Renal cortical epithelial cell (primary cell): Measurements from ENCODE around the gene TMEM225. TPM values are rescaled to one million over a fixed set of nuclear protein-coding genes. Genes with fewer than 3 reads are reported as not detected.

Experiments used
- total RNA-seq: library from RNA; depleted of rRNA; stranded (reverse); fragments of >200 nt; gene quantifications from 2 replicates; pipeline ENCODE4 v1.2.3, GENCODE V29; 2014

TMEM225 gene
- total RNA-seq, 1 donor from 2014 or later: not detected

Other genes with a start within 250 kb of the TMEM225 start
- gene SCN3B, start 231.0 kb downstream of the TMEM225 start, total RNA-seq: 0.20 and 0.35 TPM in 2 replicates
- gene ZNF202, start 144.0 kb downstream of the TMEM225 start, total RNA-seq: 3.1 and 7.8 TPM in 2 replicates
- gene OR6X1, start 131.2 kb downstream of the TMEM225 start, total RNA-seq: not detected in 2 replicates
- gene OR6M1, start 79.3 kb downstream of the TMEM225 start, total RNA-seq: not detected in 2 replicates
- not detected in 2 replicates for gene OR8D4, start 16.5 kb upstream of the TMEM225 start, total RNA-seq
- not detected in 2 replicates for gene OR4D5, start 53.9 kb upstream of the TMEM225 start, total RNA-seq
- not detected in 2 replicates for gene OR6T1, start 58.2 kb upstream of the TMEM225 start, total RNA-seq
- gene OR10S1, start 92.1 kb upstream of the TMEM225 start, total RNA-seq: not detected in 2 replicates
- gene OR10G6, start 109.5 kb upstream of the TMEM225 start, total RNA-seq: not detected in 2 replicates
- not detected in 2 replicates for gene OR10G4, start 127.3 kb upstream of the TMEM225 start, total RNA-seq
- gene OR10G9, start 137.3 kb upstream of the TMEM225 start, total RNA-seq: not detected in 2 replicates
- gene OR10G8, start 141.1 kb upstream of the TMEM225 start, total RNA-seq: not detected in 2 replicates
- gene OR10G7, start 155.7 kb upstream of the TMEM225 start, total RNA-seq: not detected in 2 replicates
- 32.1 and 45.7 TPM in 2 replicates for gene VWA5A, start 229.8 kb upstream of the TMEM225 start, total RNA-seq